ENCODE results near the gene TMED3.

DNA sequence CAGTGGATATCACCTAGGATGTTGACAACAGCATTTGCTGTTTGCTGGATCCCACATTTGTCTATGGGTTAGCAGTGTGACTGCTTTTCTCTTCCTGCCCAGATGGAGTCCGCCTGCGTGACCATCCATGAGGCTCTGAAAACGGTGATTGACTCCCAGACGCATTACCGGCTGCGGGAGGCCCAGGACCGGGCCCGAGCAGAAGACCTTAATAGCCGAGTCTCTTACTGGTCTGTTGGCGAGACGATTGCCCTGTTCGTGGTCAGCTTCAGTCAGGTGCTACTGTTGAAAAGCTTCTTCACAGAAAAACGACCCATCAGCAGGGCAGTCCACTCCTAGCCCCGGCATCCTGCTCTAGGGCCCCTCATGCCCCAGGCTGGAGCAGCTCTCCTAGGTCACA, 11.0 kb downstream of the TMED3 start:
- TF ChIP-seq, protein P1, sequence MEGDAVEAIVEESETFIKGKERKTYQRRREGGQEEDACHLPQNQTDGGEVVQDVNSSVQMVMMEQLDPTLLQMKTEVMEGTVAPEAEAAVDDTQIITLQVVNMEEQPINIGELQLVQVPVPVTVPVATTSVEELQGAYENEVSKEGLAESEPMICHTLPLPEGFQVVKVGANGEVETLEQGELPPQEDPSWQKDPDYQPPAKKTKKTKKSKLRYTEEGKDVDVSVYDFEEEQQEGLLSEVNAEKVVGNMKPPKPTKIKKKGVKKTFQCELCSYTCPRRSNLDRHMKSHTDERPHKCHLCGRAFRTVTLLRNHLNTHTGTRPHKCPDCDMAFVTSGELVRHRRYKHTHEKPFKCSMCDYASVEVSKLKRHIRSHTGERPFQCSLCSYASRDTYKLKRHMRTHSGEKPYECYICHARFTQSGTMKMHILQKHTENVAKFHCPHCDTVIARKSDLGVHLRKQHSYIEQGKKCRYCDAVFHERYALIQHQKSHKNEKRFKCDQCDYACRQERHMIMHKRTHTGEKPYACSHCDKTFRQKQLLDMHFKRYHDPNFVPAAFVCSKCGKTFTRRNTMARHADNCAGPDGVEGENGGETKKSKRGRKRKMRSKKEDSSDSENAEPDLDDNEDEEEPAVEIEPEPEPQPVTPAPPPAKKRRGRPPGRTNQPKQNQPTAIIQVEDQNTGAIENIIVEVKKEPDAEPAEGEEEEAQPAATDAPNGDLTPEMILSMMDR (conservative IDR thresholded peaks at IDR 0.05; ENCODE audit: low read depth, low read length) = no peak
- TF ChIP-seq EZH2 (IDR thresholded peaks at IDR 0.05; ENCODE audit: low read length, unreplicated experiment) = no peak
